NCI-H82 (cell line): ENCODE results near the gene GRM8.

Experiments
- DNase-seq: peaks from one replicate; lab custom pipeline; 2025; lab: John Stamatoyannopoulos, UW

Gene GRM8

GRCh38 chr7:126436213-126436868 is 816.4 kb downstream of the GRM8 start:
- no peak for DNase-seq

- DNase-seq = no peak
Observed at GRCh38 chr7:126426652-126427051, 826.1 kb downstream of the GRM8 start.

- DNase-seq = no peak
Observed at GRCh38 chr7:126424985-126425384, 827.8 kb downstream of the GRM8 start.

- no peak for DNase-seq
Observed at GRCh38 chr7:126419047-126419446, 833.7 kb downstream of the GRM8 start.

DNA sequence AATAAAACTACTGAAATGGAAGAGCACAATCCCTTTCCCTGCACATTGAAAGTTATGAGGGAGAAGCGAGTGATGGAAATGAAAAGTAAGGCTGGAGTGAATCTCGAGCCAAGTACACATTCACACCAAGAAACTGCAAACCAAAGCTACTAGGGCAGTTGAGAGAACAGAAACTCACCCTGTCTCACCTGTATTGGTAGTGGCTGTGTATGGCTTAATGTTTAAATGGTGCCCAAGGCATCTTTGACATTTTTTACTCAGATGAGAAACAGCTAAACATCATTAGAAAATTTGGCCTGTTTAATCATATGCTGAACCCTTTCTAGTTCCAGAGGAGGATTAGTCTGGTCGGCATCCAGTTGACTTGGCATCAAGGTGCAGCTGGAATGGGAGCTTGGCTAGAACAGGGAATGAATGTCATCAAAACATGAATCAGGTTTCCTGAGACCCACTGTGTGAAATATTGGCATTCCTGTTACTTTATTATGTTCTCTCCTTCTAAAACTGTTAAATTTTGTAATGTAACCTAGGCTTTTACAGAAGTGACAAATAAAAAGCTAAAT is 840.8 kb downstream of the GRM8 start:
- DNase-seq = no peak

DNA sequence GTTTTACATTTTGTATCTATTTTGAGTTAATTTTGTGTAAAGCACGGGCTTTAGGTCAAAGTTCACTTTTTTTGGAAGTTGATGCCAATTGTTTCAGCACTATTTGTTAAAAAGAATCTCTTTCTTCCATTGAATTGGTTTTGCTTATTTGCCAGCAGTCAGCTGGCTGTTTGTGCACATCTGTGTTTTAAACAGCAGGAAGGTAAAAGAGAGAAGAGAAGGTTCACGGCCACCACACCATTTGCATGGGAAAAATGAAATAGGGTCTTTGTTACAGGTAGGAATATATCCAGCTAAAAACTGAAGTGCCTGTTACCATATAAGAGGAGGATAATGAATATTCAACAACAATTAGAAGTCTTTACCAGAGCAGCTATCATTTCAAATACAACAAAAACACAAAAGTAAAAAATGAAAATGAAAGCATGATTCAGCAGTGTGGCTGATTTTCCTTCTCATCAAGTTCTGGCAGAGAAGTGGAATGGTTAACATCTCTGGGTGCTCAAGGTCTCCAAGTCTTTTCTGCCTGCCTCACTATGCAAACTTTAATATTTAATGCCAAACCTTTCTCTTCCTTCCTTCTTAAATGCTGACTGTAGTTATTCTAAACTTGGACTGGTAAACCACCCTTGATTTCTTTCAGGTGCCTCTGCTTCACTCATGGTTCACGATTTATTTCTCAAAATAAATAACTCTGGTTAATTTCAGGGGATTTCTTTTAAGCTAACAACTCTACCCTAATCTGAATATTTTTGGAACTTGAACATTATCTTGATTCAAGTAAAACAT is 841.5 kb downstream of the GRM8 start:
- DNase-seq = no peak

DNA sequence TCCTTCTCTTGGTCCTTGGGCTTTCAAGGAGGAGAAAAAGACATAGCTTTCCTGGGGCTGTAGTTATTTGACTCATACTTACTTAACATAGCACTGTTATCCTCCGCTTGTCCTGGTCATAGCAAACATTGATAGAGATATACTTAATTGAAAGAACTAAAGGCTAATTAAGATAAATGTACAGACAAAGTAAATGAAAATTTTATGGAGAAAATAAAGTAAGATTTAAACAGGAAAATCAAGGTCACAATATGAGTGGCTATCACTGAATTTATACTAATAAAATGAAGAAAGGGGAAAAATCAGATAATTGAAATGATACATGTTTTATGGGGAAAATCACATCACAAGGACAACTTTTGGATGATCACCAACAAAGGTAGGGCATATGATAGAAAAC is 849.7 kb downstream of the GRM8 start:
- DNase-seq = peak; percentile 19

GRCh38 chr7:126401918-126402317 is 850.8 kb downstream of the GRM8 start:
- DNase-seq = peak; percentile 22

- DNase-seq = no peak
Observed at GRCh38 chr7:126398851-126399529, 853.8 kb downstream of the GRM8 start.

DNA sequence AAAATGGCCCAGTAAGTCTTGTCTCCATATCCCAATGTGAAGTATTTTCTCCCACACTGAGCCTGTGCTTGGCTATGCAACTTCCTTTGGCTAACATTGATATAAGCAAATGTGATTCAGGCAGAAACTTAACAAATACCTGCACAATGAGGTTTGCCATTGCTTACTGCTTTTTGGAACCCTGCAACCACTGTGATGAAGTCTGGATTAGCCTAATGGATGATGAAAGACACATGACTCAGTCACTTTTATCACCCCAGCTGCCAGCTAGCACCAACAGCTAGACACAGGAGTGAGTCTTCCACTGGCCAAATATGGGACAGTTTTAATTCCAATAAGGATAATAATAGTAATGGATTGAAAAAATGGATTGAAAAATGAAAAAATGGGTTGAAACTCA is 854.5 kb downstream of the GRM8 start:
- peak; percentile 21 for DNase-seq

- DNase-seq = no peak
Observed at GRCh38 chr7:126394406-126394805, 858.3 kb downstream of the GRM8 start.
